CD14-positive monocyte (primary cell): ENCODE results near the gene NRGN. TPM values are rescaled to one million over a fixed set of nuclear protein-coding genes. Genes with fewer than 3 reads are reported as not detected.

ENCODE experiments used
- DNase-seq, 3 donors: peaks; one replicate each; pipeline ENCODE4 v3.0.0-alpha.2; 2011 to 2022
- H2AFZ ChIP-seq: 2 replicates; pipeline ENCODE4 v1.6.0; 2012; ENCODE audit warnings: mild to moderate bottlenecking, low read depth, low read length, inconsistent platforms; ENCODE audit not compliant: insufficient read depth, poor library complexity, severe bottlenecking
- H3K27ac ChIP-seq, 2 donors: 1 replicate in 1 of 2; 2 replicates in 1 of 2; pipeline ENCODE4 v1.5.1; 2012 to 2013; ENCODE audit warnings: low read length in 2 of 2, control low read depth in 1 of 2, inconsistent platforms in 1 of 2, low read depth in 1 of 2, mild to moderate bottlenecking in 1 of 2
- H3K27me3 ChIP-seq, 2 donors: one replicate each; pipeline versions ENCODE4 v1.6.0 to v1.6.1; 2011 to 2013; ENCODE audit warnings: low read length in 2 of 2; ENCODE audit not compliant: control insufficient read depth in 2 of 2, insufficient read depth in 2 of 2
- H3K36me3 ChIP-seq, 2 donors: replicated peaks in 1 of 2; 1 replicate in 1 of 2; 2 replicates in 1 of 2; pipeline versions ENCODE4 v1.5.1 to v1.6.1; 2012 to 2013; ENCODE audit warnings: low read length in 2 of 2, control low read depth in 1 of 2, inconsistent platforms in 1 of 2, mild to moderate bottlenecking in 1 of 2; ENCODE audit not compliant: insufficient read depth in 2 of 2, control insufficient read depth in 1 of 2
- H3K4me1 ChIP-seq, 2 donors: 1 replicate in 1 of 2; 2 replicates in 1 of 2; pipeline versions ENCODE4 v1.5.1 to v1.6.1; 2012 to 2013; ENCODE audit warnings: low read length in 2 of 2, control low read depth in 1 of 2, inconsistent platforms in 1 of 2, mild to moderate bottlenecking in 1 of 2, moderate library complexity in 1 of 2; ENCODE audit not compliant: insufficient read depth in 2 of 2, control insufficient read depth in 1 of 2
- H3K4me2 ChIP-seq: replicated peaks from 2 replicates; pipeline ENCODE3; 2012; ENCODE audit warnings: low read length, moderate library complexity, mild to moderate bottlenecking; ENCODE audit not compliant: poor library complexity, severe bottlenecking; ENCODE audit errors: extremely low read depth
- H3K4me3 ChIP-seq, 3 experiments: fragments of 200-600 bp in 1 of 3; sonication (generic) in 1 of 3; replicated peaks in 1 of 3; 1 replicate in 2 of 3; 2 replicates in 1 of 3; pipeline ENCODE4 v1.5.1; 2011 to 2013; ENCODE audit warnings: low read length in 3 of 3, mild to moderate bottlenecking in 3 of 3, control low read depth in 2 of 3, low read depth in 2 of 3, inconsistent platforms in 1 of 3, moderate library complexity in 1 of 3
- H3K79me2 ChIP-seq: 2 replicates; pipeline ENCODE4 v1.6.0; 2012; ENCODE audit warnings: mild to moderate bottlenecking, control low read depth, inconsistent platforms, low read length, moderate library complexity; ENCODE audit not compliant: insufficient read depth
- H3K9ac ChIP-seq: 2 replicates; pipeline ENCODE4 v1.6.0; 2017; ENCODE audit warnings: low read length, mild to moderate bottlenecking; ENCODE audit not compliant: insufficient read depth, poor library complexity, severe bottlenecking
- H3K9me3 ChIP-seq, 2 donors: replicated peaks in 1 of 2; 1 replicate in 1 of 2; 2 replicates in 1 of 2; pipeline versions ENCODE4 v1.5.1 to v1.6.1; 2012 to 2013; ENCODE audit warnings: low read length in 2 of 2, control low read depth in 1 of 2; ENCODE audit not compliant: control insufficient read depth in 1 of 2, insufficient read depth in 1 of 2
- H4K20me1 ChIP-seq: 2 replicates; pipeline ENCODE4 v1.6.0; 2012; ENCODE audit warnings: mild to moderate bottlenecking, low read length, control low read depth, moderate library complexity; ENCODE audit not compliant: insufficient read depth
- H3K27ac Mint-ChIP-seq, 7 donors: one replicate each; pipeline ENCODE4 v1.8.0; 2020; ENCODE audit warnings: mild to moderate bottlenecking in 7 of 7, mixed read lengths in 7 of 7, moderate library complexity in 6 of 7, inconsistent platforms in 2 of 7
- H3K27me3 Mint-ChIP-seq, 3 donors: one replicate each; pipeline ENCODE4 v1.8.0; 2021 to 2022; ENCODE audit warnings: low read depth in 3 of 3, mild to moderate bottlenecking in 3 of 3, mixed read lengths in 3 of 3, moderate library complexity in 3 of 3, inconsistent platforms in 1 of 3
- H3K36me3 Mint-ChIP-seq, 2 donors: one replicate each; pipeline ENCODE4 v1.8.0; 2020; ENCODE audit warnings: mixed read lengths in 2 of 2, inconsistent platforms in 1 of 2, mild to moderate bottlenecking in 1 of 2
- H3K4me1 Mint-ChIP-seq: one replicate; pipeline ENCODE4 v1.8.0; 2020; ENCODE audit warnings: mild to moderate bottlenecking, mixed read lengths
- H3K4me3 Mint-ChIP-seq, 2 donors: one replicate each; pipeline ENCODE4 v1.8.0; 2020; ENCODE audit warnings: mild to moderate bottlenecking in 2 of 2, mixed read lengths in 2 of 2, moderate library complexity in 1 of 2
- H3K9me3 Mint-ChIP-seq, 7 donors: one replicate each; pipeline ENCODE4 v1.8.0; 2020 to 2022; ENCODE audit warnings: mixed read lengths in 7 of 7, mild to moderate bottlenecking in 6 of 7, moderate library complexity in 6 of 7, inconsistent platforms in 2 of 7
- WGBS: methylation state at CpG from one replicate; pipeline ENCODE4 v1.1.5; 2013; ENCODE audit warnings: missing lambda C conversion rate; ENCODE audit not compliant: insufficient coverage; 5-methylcytosine and 5-hydroxymethylcytosine counted together
- intact Hi-C, 2 donors: fragments of 100-400 bp; cut with micrococcal nuclease; formaldehyde crosslinking; loops; one replicate each; pipeline versions ENCODE4 v1.15.0 to v1.15.1; 2023
- polyA plus RNA-seq, 3 donors: library from polyadenylated mRNA; depleted of rRNA in 1 of 3; unstranded in 2 of 3; stranded (reverse) in 1 of 3; fragments of 300-500 nt in 2 of 3; fragments of >200 nt in 1 of 3; fragmentation: Illumina TruSeq in 2 of 3; gene quantifications; 1 replicate in 2 of 3; 2 replicates in 1 of 3; pipeline ENCODE4 v1.2.3, GENCODE V29; 2012 to 2021
- TF ChIP-seq, protein P1 (sequence below): fragments of 200-600 bp; IDR thresholded peaks from one replicate; pipeline ENCODE4 v1.8.0; 2022; ENCODE audit warnings: antibody characterized with exemption, mild to moderate bottlenecking

Gene NRGN
- polyA plus RNA-seq, 3 donors = 17.2 to 125 (median 19.2) TPM

DNA sequence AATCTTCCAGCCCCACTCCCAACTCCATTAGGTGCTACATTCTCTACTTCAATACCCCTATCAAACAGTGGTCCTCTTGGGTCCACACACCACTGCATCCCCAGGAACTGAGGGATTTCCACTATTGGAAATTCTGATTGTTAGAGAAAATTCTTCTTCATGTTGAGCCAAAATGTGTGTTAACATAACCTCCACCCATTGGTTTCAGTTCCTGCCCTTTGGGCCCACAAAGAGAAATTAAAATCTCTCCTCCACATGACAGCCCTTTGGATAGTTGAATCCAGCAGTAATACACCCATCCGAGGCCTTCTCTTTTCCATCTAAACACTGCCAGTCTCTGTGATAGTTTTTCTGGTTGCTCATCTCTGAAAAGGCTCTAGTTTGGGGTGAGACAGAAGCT lies 10.2 kb downstream of the NRGN start:
- Histone ChIP-seq H3K36me3 (peaks cover 2 to 3% of the 10 kb centered on the region in 2 donors), H3K4me3 (no peak overlapping the region), H3K4me2 (no peak overlapping the region), H3K9me3 (no peaks in the 10 kb centered on the region), H3K27me3 (no peaks in the 10 kb centered on the region), H3K27ac (no peak overlapping the region), H2AFZ (no peak overlapping the region), H3K9ac (no peak overlapping the region), H3K79me2 (peaks cover 4% of the 10 kb centered on the region), H4K20me1 (peaks cover 15% of the 10 kb centered on the region), H3K4me1 (peaks cover 65 to 80% of the 10 kb centered on the region in 2 donors)
- Mint-ChIP-seq H3K36me3 (peaks cover 5% of the 10 kb centered on the region in 2 donors), H3K9me3 (peaks cover 0 to 3% (median 0%) of the 10 kb centered on the region in 7 donors), H3K4me3 (peak overlapping the region; percentile 27 to 55), H3K27ac (peak overlapping the region in 4 of 7 donors; percentile 12 to 63 (median 43)), H3K4me1 (peaks cover 63% of the 10 kb centered on the region), H3K27me3 (peaks cover 10 to 15% (median 14%) of the 10 kb centered on the region in 3 donors)
- no CpG with 5 or more reads among the region's 1 CpG for WGBS
- DNase-seq = no peak
- intact Hi-C loops = no loop called here
- TF ChIP-seq, protein P1, sequence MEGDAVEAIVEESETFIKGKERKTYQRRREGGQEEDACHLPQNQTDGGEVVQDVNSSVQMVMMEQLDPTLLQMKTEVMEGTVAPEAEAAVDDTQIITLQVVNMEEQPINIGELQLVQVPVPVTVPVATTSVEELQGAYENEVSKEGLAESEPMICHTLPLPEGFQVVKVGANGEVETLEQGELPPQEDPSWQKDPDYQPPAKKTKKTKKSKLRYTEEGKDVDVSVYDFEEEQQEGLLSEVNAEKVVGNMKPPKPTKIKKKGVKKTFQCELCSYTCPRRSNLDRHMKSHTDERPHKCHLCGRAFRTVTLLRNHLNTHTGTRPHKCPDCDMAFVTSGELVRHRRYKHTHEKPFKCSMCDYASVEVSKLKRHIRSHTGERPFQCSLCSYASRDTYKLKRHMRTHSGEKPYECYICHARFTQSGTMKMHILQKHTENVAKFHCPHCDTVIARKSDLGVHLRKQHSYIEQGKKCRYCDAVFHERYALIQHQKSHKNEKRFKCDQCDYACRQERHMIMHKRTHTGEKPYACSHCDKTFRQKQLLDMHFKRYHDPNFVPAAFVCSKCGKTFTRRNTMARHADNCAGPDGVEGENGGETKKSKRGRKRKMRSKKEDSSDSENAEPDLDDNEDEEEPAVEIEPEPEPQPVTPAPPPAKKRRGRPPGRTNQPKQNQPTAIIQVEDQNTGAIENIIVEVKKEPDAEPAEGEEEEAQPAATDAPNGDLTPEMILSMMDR = no peak

DNA sequence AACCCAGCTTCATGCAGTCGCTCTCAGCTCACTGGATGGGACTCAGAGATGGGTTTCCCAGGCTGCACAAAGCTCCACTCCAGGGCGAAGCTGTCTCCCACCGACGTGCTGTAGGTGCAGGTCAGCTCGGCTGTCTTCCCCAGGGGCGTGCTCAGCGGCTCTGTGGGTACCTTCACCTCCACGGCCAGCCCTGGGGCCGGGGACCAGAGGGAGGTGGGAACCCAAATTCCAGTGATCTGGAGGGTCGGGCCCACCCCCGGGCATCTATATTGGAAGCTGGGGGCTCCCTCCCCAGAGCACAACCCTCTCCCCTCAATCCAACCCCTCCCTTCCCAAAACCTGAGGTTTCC lies 11.6 kb downstream of the NRGN start:
- Histone ChIP-seq H4K20me1 (peaks cover 10% of the 10 kb centered on the region), H3K9ac (no peak overlapping the region), H3K79me2 (no peaks in the 10 kb centered on the region), H3K27ac (no peak overlapping the region), H3K9me3 (no peaks in the 10 kb centered on the region), H3K4me2 (no peak overlapping the region), H3K4me1 (peaks cover 56 to 67% of the 10 kb centered on the region in 2 donors), H3K27me3 (no peaks in the 10 kb centered on the region), H3K4me3 (no peak overlapping the region), H2AFZ (no peak overlapping the region), H3K36me3 (no peaks in the 10 kb centered on the region)
- Mint-ChIP-seq H3K4me1 (peaks cover 55% of the 10 kb centered on the region), H3K27ac (no peak overlapping the region), H3K4me3 (no peak overlapping the region), H3K9me3 (peaks cover 0 to 2% (median 0%) of the 10 kb centered on the region in 7 donors), H3K36me3 (no peaks in the 10 kb centered on the region), H3K27me3 (peaks cover 11 to 21% (median 11%) of the 10 kb centered on the region in 3 donors)
- TF ChIP-seq, protein P1 = no peak
- DNase-seq = no peak
- intact Hi-C loops = no loop called here
- 88% methylated on average over 9 of the region's 11 CpGs for WGBS
